Pancreas (tissue), 10 donors: ENCODE measurements around the gene HEPACAM2. TPM values are rescaled to one million over a fixed set of nuclear protein-coding genes. Genes with fewer than 3 reads are reported as not detected.
A peak's percentile ranks its signal among the peaks of the same experiment; 100 is the strongest.

Experiments
- ATAC-seq, 4 donors: fragments of 200-7000 bp; cut with Tn5 transposase; one replicate each; pipeline versions ENCODE4 v1.8.0 to v1.9.1; 2020; ENCODE audit warnings: mild to moderate bottlenecking in 4 of 4, moderate library complexity in 4 of 4
- DNase-seq, 6 donors: peaks; one replicate each; pipeline ENCODE4 v3.0.0-alpha.2; 2020
- FAIRE-seq: peaks from 2 replicates; lab custom pipeline; 2012; peaks lifted over from hg19 to GRCh38; lab: Jason Lieb, UNC
- H3K27ac ChIP-seq, 4 donors: fragments of 200-600 bp; sonication (generic); 1 replicate in 3 of 4; 2 replicates in 1 of 4; pipeline versions ENCODE4 v1.5.0 to v1.8.0; 2020
- H3K27me3 ChIP-seq, 4 donors: fragments of 200-600 bp; one replicate each; pipeline ENCODE4 v1.8.0; 2021
- H3K36me3 ChIP-seq, 3 donors: fragments of 200-600 bp; sonication (generic) in 1 of 3; one replicate each; pipeline versions ENCODE4 v1.5.0 to v1.8.0; 2020 to 2021
- H3K4me1 ChIP-seq, 3 donors: fragments of 200-600 bp; one replicate each; pipeline ENCODE4 v1.8.0; 2021
- H3K4me3 ChIP-seq, 4 donors: fragments of 200-600 bp; sonication (generic) in 2 of 4; one replicate each; pipeline versions ENCODE4 v1.5.0 to v1.8.0; 2020 to 2021
- H3K9me3 ChIP-seq, 4 donors: fragments of 200-600 bp; one replicate each; pipeline ENCODE4 v1.8.0; 2021
- WGBS, 2 donors: extraction: QIAGEN DNeasy Blood & Tissue Kit; methylation state at CpG; one replicate each; pipeline ENCODE4 v1.1.7; 2013; 5-methylcytosine and 5-hydroxymethylcytosine counted together
- intact Hi-C, 3 donors: fragments of 100-400 bp; cut with DNase I; formaldehyde crosslinking; loops; one replicate each; pipeline versions ENCODE4 v1.11.1 to v1.14.2; 2022
- polyA plus RNA-seq, 2 donors: library from polyadenylated mRNA; stranded (reverse); fragments of 200-250 nt; gene quantifications; one replicate each; pipeline ENCODE4 v1.2.3, GENCODE V29; 2013
- total RNA-seq, 6 donors: library from RNA; stranded (reverse); fragmentation: NEBNext Ultra II Directional in 4 of 6; extraction: Animal tissue kit (Norgen Biotek cat#: 25700) in 4 of 6; gene quantifications; one replicate each; pipeline versions ENCODE4 v1.2.1 to v1.2.4, GENCODE V29; 2021 to 2023
- TF ChIP-seq, protein P1 (sequence below), 4 donors: fragments of 200-600 bp; sonication (generic) in 3 of 4; IDR thresholded peaks; one replicate each; pipeline versions ENCODE4 v1.5.0 to v1.8.0; 2021; ENCODE audit warnings: antibody characterized with exemption in 4 of 4
- donor health status: healthy with polysubstance abuse.
- donor health status: DM: no; HTN: no; CAD: no; lungs with moderate emphysema.
- donor health status: DM: no; HTN: no; CAD: no.
- donor health status: control.
- donor health status: control.
- donor health status: Bipolar disorder and iron deficiency.
- donor health status: DM: yes; HTN: yes; CAD: no.
- donor health status: DM: no; HTN: no; CAD: no.
- donor health status: DM: no; HTN: no; CAD: no.
- donor health status: DM: yes; HTN: yes; CAD: no.

Gene HEPACAM2
- total and polyA plus RNA-seq, 8 donors: 0.65 to 28.0 (median 4.1) TPM

DNA sequence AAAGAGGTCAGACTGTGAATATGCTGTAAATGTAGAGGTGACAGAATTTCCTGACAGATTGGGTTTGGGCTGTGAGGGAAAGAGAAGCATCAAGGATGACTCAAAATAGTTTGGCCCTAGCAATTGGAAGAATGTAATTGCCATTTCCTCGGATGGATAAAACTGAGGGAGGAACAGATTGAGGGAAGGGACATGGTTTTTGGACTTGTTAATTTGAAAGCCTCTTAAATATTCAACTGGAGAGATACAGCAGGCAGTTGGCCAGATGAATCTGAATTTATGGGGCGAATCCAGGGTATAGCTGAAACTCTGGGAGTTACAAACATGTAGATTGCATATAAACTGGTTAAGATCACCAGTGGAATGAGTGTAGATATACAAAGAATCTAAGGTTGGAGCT, 9.3 kb upstream of the HEPACAM2 start:
- WGBS, 2 donors: 70 to 83% methylated on average over 2 of the region's 2 CpGs

GRCh38 chr7:93232673-93233018, 6.4 kb upstream of the HEPACAM2 start:
- WGBS, 2 donors: 0 to 1% methylated on average over 8 of the region's 8 CpGs
- TF ChIP-seq, protein P1, sequence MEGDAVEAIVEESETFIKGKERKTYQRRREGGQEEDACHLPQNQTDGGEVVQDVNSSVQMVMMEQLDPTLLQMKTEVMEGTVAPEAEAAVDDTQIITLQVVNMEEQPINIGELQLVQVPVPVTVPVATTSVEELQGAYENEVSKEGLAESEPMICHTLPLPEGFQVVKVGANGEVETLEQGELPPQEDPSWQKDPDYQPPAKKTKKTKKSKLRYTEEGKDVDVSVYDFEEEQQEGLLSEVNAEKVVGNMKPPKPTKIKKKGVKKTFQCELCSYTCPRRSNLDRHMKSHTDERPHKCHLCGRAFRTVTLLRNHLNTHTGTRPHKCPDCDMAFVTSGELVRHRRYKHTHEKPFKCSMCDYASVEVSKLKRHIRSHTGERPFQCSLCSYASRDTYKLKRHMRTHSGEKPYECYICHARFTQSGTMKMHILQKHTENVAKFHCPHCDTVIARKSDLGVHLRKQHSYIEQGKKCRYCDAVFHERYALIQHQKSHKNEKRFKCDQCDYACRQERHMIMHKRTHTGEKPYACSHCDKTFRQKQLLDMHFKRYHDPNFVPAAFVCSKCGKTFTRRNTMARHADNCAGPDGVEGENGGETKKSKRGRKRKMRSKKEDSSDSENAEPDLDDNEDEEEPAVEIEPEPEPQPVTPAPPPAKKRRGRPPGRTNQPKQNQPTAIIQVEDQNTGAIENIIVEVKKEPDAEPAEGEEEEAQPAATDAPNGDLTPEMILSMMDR (IDR thresholded peaks at IDR 0.05): no peak

More for the DNA sequence above, 9.3 kb upstream of the HEPACAM2 start:
- Histone ChIP-seq H3K27me3 (no peaks in the 10 kb centered on the region), H3K9me3 (no peaks in the 10 kb centered on the region), H3K27ac (no peak overlapping the region), H3K4me3 (no peak overlapping the region), H3K4me1 (peaks cover 11 to 20% (median 13%) of the 10 kb centered on the region in 3 donors), H3K36me3 (no peaks in the 10 kb centered on the region)
- ATAC-seq (no peak), FAIRE-seq (no peak), DNase-seq (no peak)
- intact Hi-C loops: no loop called here
- TF ChIP-seq, protein P1 (IDR thresholded peaks at IDR 0.05): no peak

GRCh38 chr7:93231799-93232672, 5.8 kb upstream of the HEPACAM2 start, which contains the start of gene VPS50:
Gene VPS50 (plus strand): TSS chr7:93232366. CDS start chr7:93232468, 102 bp downstream.
- FAIRE-seq: peak; percentile 69

More at GRCh38 chr7:93232673-93233018, 6.4 kb upstream of the HEPACAM2 start:
- Histone ChIP-seq H3K4me3 (peak overlapping the region; percentile 68 to 78 (median 72)), H3K36me3 (no peaks in the 10 kb centered on the region), H3K4me1 (peaks cover 11 to 13% (median 13%) of the 10 kb centered on the region in 3 donors), H3K27me3 (no peaks in the 10 kb centered on the region), H3K27ac (peak overlapping the region in 1 of 4 donors; percentile 4), H3K9me3 (no peaks in the 10 kb centered on the region)
- FAIRE-seq (no peak), ATAC-seq (no peak), DNase-seq (no peak)
- intact Hi-C loops: no loop called here

DNA sequence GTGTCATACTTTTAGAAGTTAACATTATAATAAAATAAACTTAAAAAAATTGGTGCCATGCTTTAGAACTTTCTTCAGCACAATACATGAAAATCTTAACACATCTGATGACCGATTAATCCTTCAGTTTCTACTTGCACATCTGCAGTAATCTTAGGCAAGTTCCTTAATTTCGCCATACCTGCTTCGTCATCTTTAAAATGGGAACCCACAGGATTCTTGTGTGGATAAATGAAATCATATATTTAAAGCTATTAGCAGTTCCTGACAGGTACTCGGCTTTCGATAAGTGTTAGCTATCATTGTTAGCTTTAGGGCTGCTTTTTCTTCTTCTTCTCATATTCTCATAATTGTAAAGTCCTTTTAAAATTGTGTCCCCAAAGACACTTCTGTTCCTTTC, 5.0 kb upstream of the HEPACAM2 start:
- Histone ChIP-seq H3K27ac (peak overlapping the region; percentile 66 to 80 (median 68)), H3K9me3 (no peaks in the 10 kb centered on the region), H3K27me3 (no peaks in the 10 kb centered on the region), H3K4me1 (peaks cover 11 to 13% (median 13%) of the 10 kb centered on the region in 3 donors), H3K4me3 (peak overlapping the region; percentile 68 to 78 (median 72)), H3K36me3 (no peaks in the 10 kb centered on the region)
- no peak for ATAC-seq
- DNase-seq: no peak
- 12 to 15% methylated on average over 5 of the region's 5 CpGs for WGBS, 2 donors
- intact Hi-C loops: no loop called here
- TF ChIP-seq, protein P1 (IDR thresholded peaks at IDR 0.05): no peak
- FAIRE-seq: no peak

More at GRCh38 chr7:93231799-93232672, 5.8 kb upstream of the HEPACAM2 start, which contains the start of gene VPS50:
- intact Hi-C loops: no loop called here
- 0 to 1% methylated on average over 40 of the region's 40 CpGs for WGBS, 2 donors
- H3K27ac ChIP-seq: peak within 1 kb of the TSS; percentile 66 to 80 (median 68)
- H3K9me3 ChIP-seq: no peaks in the 10 kb centered on the region
- H3K36me3 ChIP-seq: no peaks in the 10 kb centered on the region
- TF ChIP-seq, protein P1 (IDR thresholded peaks at IDR 0.05): peak in 1 of 4 donors; percentile 7
- H3K27me3 ChIP-seq: no peaks in the 10 kb centered on the region
- peak; percentile 84 to 97 (median 93) for DNase-seq
- ATAC-seq: peak; percentile 98 to 100 (median 99)
- peaks cover 11 to 13% (median 13%) of the 10 kb centered on the region in 3 donors for H3K4me1 ChIP-seq
- peak within 1 kb of the TSS; percentile 68 to 78 (median 72) for H3K4me3 ChIP-seq
